OCI-LY1 (cell line): Measurements from ENCODE around the gene CCN6.

Source experiments
- H2AFZ ChIP-seq: fragments of 200-600 bp; sonication (generic), shearing (Covaris generic); 2 replicates; pipeline ENCODE4 v1.6.0; 2014; ENCODE audit warnings: antibody characterized with exemption, mild to moderate bottlenecking, low read length
- H3F3A ChIP-seq: fragments of 200-600 bp; sonication (generic), shearing (Covaris generic); 2 replicates; pipeline ENCODE4 v1.6.0; 2014; ENCODE audit warnings: mild to moderate bottlenecking, antibody characterized with exemption, low read length, moderate library complexity; ENCODE audit not compliant: insufficient read depth
- H3K27ac ChIP-seq: fragments of 200-600 bp; sonication (generic); 2 replicates; pipeline ENCODE4 v1.5.1; 2014; ENCODE audit warnings: low read length, mixed run types, mild to moderate bottlenecking, low read depth; ENCODE audit not compliant: poor library complexity, severe bottlenecking
- H3K27me3 ChIP-seq: fragments of 200-600 bp; sonication (generic); 2 replicates; pipeline ENCODE4 v1.6.0; 2014; ENCODE audit warnings: antibody characterized with exemption, mild to moderate bottlenecking, low read length, moderate library complexity; ENCODE audit not compliant: insufficient read depth
- H3K36me3 ChIP-seq: fragments of 200-600 bp; sonication (generic); 2 replicates; pipeline ENCODE4 v1.6.1; 2014; ENCODE audit warnings: mild to moderate bottlenecking, antibody characterized with exemption, low read length, moderate library complexity, mixed read lengths; ENCODE audit not compliant: insufficient read depth
- H3K4me1 ChIP-seq: fragments of 200-600 bp; sonication (generic); 2 replicates; pipeline ENCODE4 v1.5.1; 2014; ENCODE audit warnings: mild to moderate bottlenecking, low read length, moderate library complexity; ENCODE audit not compliant: insufficient read depth, severe bottlenecking
- H3K4me2 ChIP-seq: fragments of 200-600 bp; sonication (generic), shearing (Covaris generic); 2 replicates; pipeline ENCODE4 v1.6.1; 2014; ENCODE audit warnings: low read length
- H3K4me3 ChIP-seq: fragments of 200-600 bp; sonication (generic); 2 replicates; pipeline ENCODE4 v1.5.1; 2014; ENCODE audit warnings: low read length, low read depth, mild to moderate bottlenecking, mixed read lengths; ENCODE audit not compliant: poor library complexity, severe bottlenecking
- H3K79me2 ChIP-seq: fragments of 200-600 bp; shearing (Covaris generic); 2 replicates; pipeline ENCODE4 v1.6.1; 2016; ENCODE audit warnings: mixed run types, low read length, mixed read lengths; ENCODE audit not compliant: insufficient read depth
- H3K9ac ChIP-seq: fragments of 200-600 bp; sonication (generic), shearing (Covaris generic); 2 replicates; pipeline ENCODE4 v1.6.1; 2014; ENCODE audit warnings: mild to moderate bottlenecking, low read length, mixed read lengths
- H3K9me2 ChIP-seq: fragments of 200-600 bp; sonication (generic), shearing (Covaris generic); 2 replicates; pipeline ENCODE4 v1.6.1; 2014; ENCODE audit warnings: low read depth, mild to moderate bottlenecking, low read length, mixed read lengths
- H3K9me3 ChIP-seq: fragments of 200-600 bp; shearing (Covaris generic); 2 replicates; pipeline ENCODE4 v1.6.1; 2014; ENCODE audit warnings: low read length, mixed read lengths
- H4K20me1 ChIP-seq: fragments of 200-600 bp; sonication (generic), shearing (Covaris generic); 2 replicates; pipeline ENCODE4 v1.6.0; 2016; ENCODE audit warnings: mild to moderate bottlenecking, low read length; ENCODE audit not compliant: insufficient read depth
- EZH2 ChIP-seq: fragments of 200-600 bp; sonication (generic), shearing (Covaris generic); IDR thresholded peaks from 2 replicates; pipeline ENCODE4 v1.8.0; 2017; ENCODE audit warnings: borderline replicate concordance, mixed run types, mild to moderate bottlenecking, antibody characterized with exemption, low read length, moderate library complexity, mixed read lengths
- TF ChIP-seq, protein P1 (sequence below): fragments of 200-600 bp; sonication (generic), shearing (Covaris generic); IDR thresholded peaks from 2 replicates; pipeline ENCODE4 v1.5.1; 2017; ENCODE audit warnings: mild to moderate bottlenecking, antibody characterized with exemption, low read length, moderate library complexity, mixed read lengths

Gene CCN6

DNA sequence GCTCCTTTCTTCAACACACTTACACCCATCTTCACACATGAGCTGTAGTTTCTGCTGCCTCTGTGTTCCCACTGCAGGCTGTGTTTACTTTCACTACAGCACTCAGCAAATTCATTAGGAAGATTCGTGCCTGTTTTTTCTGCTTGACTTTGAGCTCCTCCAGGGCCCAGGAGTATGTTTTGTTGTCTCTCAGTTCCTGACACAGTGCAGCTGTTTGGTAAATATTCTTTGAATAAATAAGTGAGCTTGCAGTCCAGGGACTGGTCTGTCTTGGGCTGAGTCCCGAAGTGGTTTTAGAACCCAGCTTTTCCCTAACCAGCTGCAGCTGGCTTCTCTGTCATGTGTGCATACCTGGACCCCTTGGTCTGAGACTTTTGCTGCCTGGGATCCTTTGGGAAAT, 46.6 kb upstream of the CCN6 start:
- Histone ChIP-seq H3K4me2 (no peak overlapping the region), H3K27ac (no peak overlapping the region)

DNA sequence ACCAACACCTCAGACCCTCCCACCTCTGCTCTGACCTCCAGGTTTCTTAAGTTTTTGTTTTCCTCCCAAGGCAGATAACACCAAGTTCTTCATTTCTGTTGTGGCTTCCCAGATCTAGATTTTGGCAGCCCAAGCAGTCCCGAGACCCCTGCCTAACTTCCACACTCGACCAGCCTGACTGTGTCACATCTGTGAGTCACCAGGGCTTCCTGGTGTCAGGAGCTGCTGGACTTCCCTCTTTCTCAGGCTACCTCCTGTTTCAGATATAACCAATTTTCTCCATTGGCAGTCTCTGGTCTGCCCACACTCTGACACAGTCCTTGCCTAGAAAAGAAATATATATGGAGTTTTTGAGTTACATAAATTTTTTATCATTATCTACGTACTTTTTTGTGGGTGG, 46.1 kb upstream of the CCN6 start:
- Histone ChIP-seq H4K20me1 (no peaks in the 10 kb centered on the region), H2AFZ (no peak overlapping the region), H3K4me3 (no peak overlapping the region), H3K9ac (no peak overlapping the region), H3K4me1 (no peaks in the 10 kb centered on the region), H3K9me3 (no peaks in the 10 kb centered on the region), H3K27ac (no peak overlapping the region), H3K36me3 (no peaks in the 10 kb centered on the region), H3K27me3 (no peaks in the 10 kb centered on the region), H3F3A (no peaks in the 10 kb centered on the region), H3K9me2 (no peaks in the 10 kb centered on the region), H3K79me2 (no peaks in the 10 kb centered on the region), H3K4me2 (no peak overlapping the region)
- TF ChIP-seq, protein P1, sequence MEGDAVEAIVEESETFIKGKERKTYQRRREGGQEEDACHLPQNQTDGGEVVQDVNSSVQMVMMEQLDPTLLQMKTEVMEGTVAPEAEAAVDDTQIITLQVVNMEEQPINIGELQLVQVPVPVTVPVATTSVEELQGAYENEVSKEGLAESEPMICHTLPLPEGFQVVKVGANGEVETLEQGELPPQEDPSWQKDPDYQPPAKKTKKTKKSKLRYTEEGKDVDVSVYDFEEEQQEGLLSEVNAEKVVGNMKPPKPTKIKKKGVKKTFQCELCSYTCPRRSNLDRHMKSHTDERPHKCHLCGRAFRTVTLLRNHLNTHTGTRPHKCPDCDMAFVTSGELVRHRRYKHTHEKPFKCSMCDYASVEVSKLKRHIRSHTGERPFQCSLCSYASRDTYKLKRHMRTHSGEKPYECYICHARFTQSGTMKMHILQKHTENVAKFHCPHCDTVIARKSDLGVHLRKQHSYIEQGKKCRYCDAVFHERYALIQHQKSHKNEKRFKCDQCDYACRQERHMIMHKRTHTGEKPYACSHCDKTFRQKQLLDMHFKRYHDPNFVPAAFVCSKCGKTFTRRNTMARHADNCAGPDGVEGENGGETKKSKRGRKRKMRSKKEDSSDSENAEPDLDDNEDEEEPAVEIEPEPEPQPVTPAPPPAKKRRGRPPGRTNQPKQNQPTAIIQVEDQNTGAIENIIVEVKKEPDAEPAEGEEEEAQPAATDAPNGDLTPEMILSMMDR, result no peak
- TF ChIP-seq EZH2, result no peak

More for the DNA sequence above, 46.6 kb upstream of the CCN6 start:
- no peaks in the 10 kb centered on the region for H3K79me2 ChIP-seq
- no peaks in the 10 kb centered on the region for H4K20me1 ChIP-seq
- H2AFZ ChIP-seq, result no peak overlapping the region
- H3K27me3 ChIP-seq, result no peaks in the 10 kb centered on the region
- no peaks in the 10 kb centered on the region for H3K9me3 ChIP-seq
- no peaks in the 10 kb centered on the region for H3F3A ChIP-seq
- no peaks in the 10 kb centered on the region for H3K4me1 ChIP-seq
- H3K36me3 ChIP-seq, result no peaks in the 10 kb centered on the region
- TF ChIP-seq, protein P1, result no peak
- TF ChIP-seq EZH2, result no peak
- H3K9ac ChIP-seq, result no peak overlapping the region
- H3K9me2 ChIP-seq, result no peaks in the 10 kb centered on the region
- H3K4me3 ChIP-seq, result no peak overlapping the region

DNA sequence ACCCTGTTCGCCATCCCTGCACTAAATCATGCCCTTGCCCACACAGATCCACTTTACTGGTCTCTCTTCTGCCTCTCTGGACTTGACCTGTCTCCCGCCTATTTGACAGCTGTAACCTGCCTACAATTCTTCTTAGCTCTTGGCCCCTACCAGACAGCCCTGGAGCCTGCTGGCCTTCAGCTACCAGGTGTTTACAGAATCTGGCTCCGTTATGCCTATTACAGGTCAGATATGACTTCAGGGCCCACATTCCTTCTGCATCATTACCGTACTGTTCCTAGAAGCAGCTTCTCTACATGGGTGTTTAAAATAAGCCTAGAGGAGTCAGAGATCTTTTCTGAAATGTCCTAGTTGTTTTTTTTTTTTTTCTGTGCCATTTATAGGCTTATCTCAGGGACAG, 45.4 kb upstream of the CCN6 start:
- Histone ChIP-seq H2AFZ (no peak overlapping the region), H3K9me3 (no peaks in the 10 kb centered on the region), H3K36me3 (no peaks in the 10 kb centered on the region), H3K9ac (no peak overlapping the region), H3K4me3 (no peak overlapping the region), H3F3A (no peaks in the 10 kb centered on the region), H3K4me2 (no peak overlapping the region), H3K79me2 (no peaks in the 10 kb centered on the region), H4K20me1 (no peaks in the 10 kb centered on the region), H3K27me3 (no peaks in the 10 kb centered on the region), H3K27ac (no peak overlapping the region), H3K4me1 (no peaks in the 10 kb centered on the region), H3K9me2 (no peaks in the 10 kb centered on the region)
- no peak for TF ChIP-seq EZH2
- TF ChIP-seq, protein P1, result no peak
